ENCODE results near the gene PLXNA2.

The PLXNA2 gene

GRCh38 chr1:208107425-208108212 is 136.6 kb downstream of the PLXNA2 start:
- peak overlapping the region; percentile 40 for H3K27ac ChIP-seq
- peak; percentile 12 for DNase-seq (ENCODE audit: low read depth, low spot score)

GRCh38 chr1:208106218-208106617 is 138.0 kb downstream of the PLXNA2 start:
- no peak overlapping the region for H3K27ac ChIP-seq
- no peak for DNase-seq (ENCODE audit: low read depth, low spot score)

- H3K27ac ChIP-seq, result no peak overlapping the region
- no peak for DNase-seq (ENCODE audit: low read depth, low spot score)
These were observed 138.4 kb downstream of the PLXNA2 start for GRCh38 chr1:208105756-208106155.

- H3K27ac ChIP-seq, result no peak overlapping the region
- DNase-seq (ENCODE audit: low read depth, low spot score), result no peak
These were observed 140.3 kb downstream of the PLXNA2 start for GRCh38 chr1:208103597-208104513.

- no peak overlapping the region for H3K27ac ChIP-seq
- DNase-seq (ENCODE audit: low read depth, low spot score), result no peak
These were observed 142.3 kb downstream of the PLXNA2 start for GRCh38 chr1:208101661-208102431.

GRCh38 chr1:208100906-208101305 is 143.3 kb downstream of the PLXNA2 start:
- H3K27ac ChIP-seq, result no peak overlapping the region
- no peak for DNase-seq (ENCODE audit: low read depth, low spot score)

- H3K27ac ChIP-seq, result no peak overlapping the region
- no peak for DNase-seq (ENCODE audit: low read depth, low spot score)
These were observed 144.1 kb downstream of the PLXNA2 start for GRCh38 chr1:208100106-208100505.

- no peak for DNase-seq (ENCODE audit: low read depth, low spot score)
- no peak overlapping the region for H3K27ac ChIP-seq
These were observed 145.4 kb downstream of the PLXNA2 start for GRCh38 chr1:208098773-208099172.

- no peak for DNase-seq (ENCODE audit: low read depth, low spot score)
- H3K27ac ChIP-seq, result no peak overlapping the region
These were observed 150.1 kb downstream of the PLXNA2 start for GRCh38 chr1:208093754-208094719.

GRCh38 chr1:208093046-208093445 is 151.1 kb downstream of the PLXNA2 start:
- no peak overlapping the region for H3K27ac ChIP-seq
- no peak for DNase-seq (ENCODE audit: low read depth, low spot score)

- H3K27ac ChIP-seq, result no peak overlapping the region
- no peak for DNase-seq (ENCODE audit: low read depth, low spot score)
These were observed 153.5 kb downstream of the PLXNA2 start for GRCh38 chr1:208090388-208091301.

- DNase-seq (ENCODE audit: low read depth, low spot score), result no peak
- no peak overlapping the region for H3K27ac ChIP-seq
These were observed 154.3 kb downstream of the PLXNA2 start for GRCh38 chr1:208089761-208090370.

- no peak overlapping the region for H3K27ac ChIP-seq
- DNase-seq (ENCODE audit: low read depth, low spot score), result no peak
These were observed 155.0 kb downstream of the PLXNA2 start for GRCh38 chr1:208089149-208089548.

- no peak overlapping the region for H3K27ac ChIP-seq
- DNase-seq (ENCODE audit: low read depth, low spot score), result no peak
These were observed 155.9 kb downstream of the PLXNA2 start for GRCh38 chr1:208088319-208088718.

GRCh38 chr1:208085655-208086515 is 158.3 kb downstream of the PLXNA2 start:
- peak overlapping the region; percentile 62 for H3K27ac ChIP-seq
- peak; percentile 83 for DNase-seq (ENCODE audit: low read depth, low spot score)

- no peak for DNase-seq (ENCODE audit: low read depth, low spot score)
- no peak overlapping the region for H3K27ac ChIP-seq
These were observed 159.4 kb downstream of the PLXNA2 start for GRCh38 chr1:208084764-208085163.

GRCh38 chr1:208084220-208084619 is 160.0 kb downstream of the PLXNA2 start:
- no peak for DNase-seq (ENCODE audit: low read depth, low spot score)
- no peak overlapping the region for H3K27ac ChIP-seq
